H1 (cell line): ENCODE measurements around the gene CCDC18. TPM values are rescaled to one million over a fixed set of nuclear protein-coding genes. Genes with fewer than 3 reads are reported as not detected.

Source experiments
- CTCF ChIA-PET: fragments of 300-600 bp; sonication (Branson Sonifier 250); formaldehyde crosslinking; loops from one replicate; lab custom pipeline; 2021; ENCODE audit not compliant: partially characterized antibody; lab: Charles Lee
- POLR2A ChIA-PET: fragments of 300-600 bp; sonication (Branson Sonifier 250); formaldehyde crosslinking; loops from one replicate; lab custom pipeline; 2021; ENCODE audit warnings: inconsistent platforms; ENCODE audit not compliant: partially characterized antibody; lab: Charles Lee
- DNase-seq, 2 experiments: peaks; one replicate each; pipeline versions ENCODE4 v3.0.0 to v3.0.0-alpha.2; 2010 to 2022; ENCODE audit warnings: low spot score in 2 of 2, low read depth in 1 of 2, mixed read lengths in 1 of 2
- FAIRE-seq: peaks from 2 replicates; lab custom pipeline; 2011; peaks lifted over from hg19 to GRCh38; lab: Jason Lieb, UNC
- H2AFZ ChIP-seq: 2 replicates; pipeline ENCODE4 v1.8.1; 2012; ENCODE audit warnings: low read length, inconsistent platforms
- H2AK5ac ChIP-seq: 2 replicates; pipeline ENCODE4 v1.6.1; 2013; ENCODE audit warnings: low read depth, low read length
- H2BK120ac ChIP-seq: replicated peaks from 2 replicates; pipeline ENCODE3; 2013; ENCODE audit warnings: low read depth, low read length, inconsistent platforms
- H2BK12ac ChIP-seq: 2 replicates; pipeline ENCODE4 v1.6.1; 2013; ENCODE audit warnings: low read depth, low read length
- H2BK15ac ChIP-seq: 2 replicates; pipeline ENCODE4 v1.6.1; 2013; ENCODE audit warnings: low read length
- H2BK20ac ChIP-seq: 2 replicates; pipeline ENCODE4 v1.6.1; 2013; ENCODE audit warnings: low read length
- H2BK5ac ChIP-seq: 2 replicates; pipeline ENCODE4 v1.6.1; 2013; ENCODE audit warnings: low read depth, low read length
- H3K14ac ChIP-seq: 2 replicates; pipeline ENCODE4 v1.6.1; 2013; ENCODE audit warnings: inconsistent platforms; ENCODE audit not compliant: insufficient read length
- H3K18ac ChIP-seq: 2 replicates; pipeline ENCODE4 v1.6.1; 2013; ENCODE audit warnings: low read length; ENCODE audit errors: extremely low read depth
- H3K23ac ChIP-seq: 2 replicates; pipeline ENCODE4 v1.6.1; 2013; ENCODE audit warnings: inconsistent platforms; ENCODE audit not compliant: insufficient read length
- H3K23me2 ChIP-seq: 2 replicates; pipeline ENCODE4 v1.6.1; 2013; ENCODE audit warnings: low read depth, low read length
- H3K27ac ChIP-seq: 2 replicates; pipeline ENCODE4 v1.6.1; 2011; ENCODE audit warnings: low read depth, low read length, inconsistent platforms
- H3K27me3 ChIP-seq, 4 experiments: replicated peaks in 1 of 4; 1 replicate in 1 of 4; 2 replicates in 3 of 4; pipeline versions ENCODE4 v1.6.1 to v1.8.1; 2011 to 2013; ENCODE audit warnings: low read length in 3 of 4, mild to moderate bottlenecking in 3 of 4, inconsistent platforms in 2 of 4, mixed read lengths in 2 of 4, moderate library complexity in 1 of 4; ENCODE audit not compliant: control insufficient read depth in 3 of 4, insufficient read depth in 3 of 4; ENCODE audit errors: extremely low read depth in 1 of 4
- H3K36me3 ChIP-seq, 4 experiments: 2 replicates each; pipeline versions ENCODE4 v1.6.1 to v1.8.1; 2011 to 2013; ENCODE audit warnings: mild to moderate bottlenecking in 4 of 4, low read length in 3 of 4, moderate library complexity in 2 of 4, control low read depth in 1 of 4, inconsistent platforms in 1 of 4; ENCODE audit not compliant: insufficient read depth in 4 of 4, control insufficient read depth in 2 of 4
- H3K4ac ChIP-seq: replicated peaks from 2 replicates; pipeline ENCODE3; 2013; ENCODE audit warnings: low read length, low read depth, mixed read lengths, inconsistent platforms; ENCODE audit not compliant: insufficient read length
- H3K4me1 ChIP-seq, 4 experiments: replicated peaks in 1 of 4; 1 replicate in 1 of 4; 2 replicates in 3 of 4; pipeline versions ENCODE4 v1.6.1 to v1.8.1; 2011 to 2013; ENCODE audit warnings: low read length in 3 of 4, inconsistent platforms in 2 of 4, mixed read lengths in 1 of 4; ENCODE audit not compliant: insufficient read depth in 4 of 4, control insufficient read depth in 3 of 4
- H3K4me2 ChIP-seq, 2 experiments: 2 replicates each; pipeline versions ENCODE4 v1.6.1 to v1.8.1; 2011 to 2013; ENCODE audit warnings: low read depth in 2 of 2, low read length in 2 of 2, control low read depth in 1 of 2, inconsistent platforms in 1 of 2, mild to moderate bottlenecking in 1 of 2; ENCODE audit not compliant: insufficient read depth in 1 of 2
- H3K4me3 ChIP-seq, 4 experiments: fragments of 200-600, 300-600 bp in 1 of 4; sonication (generic), shearing (Covaris generic), sonication (Bioruptor Twin) in 1 of 4; 2 replicates each; pipeline versions ENCODE4 v1.5.1 to v1.8.1; 2011 to 2016; ENCODE audit warnings: low read length in 4 of 4, low read depth in 3 of 4, control low read depth in 2 of 4, inconsistent platforms in 2 of 4, mild to moderate bottlenecking in 2 of 4, mixed read lengths in 1 of 4, moderate library complexity in 1 of 4; ENCODE audit not compliant: insufficient read depth in 2 of 4; ENCODE audit errors: extremely low read depth in 1 of 4
- H3K56ac ChIP-seq: replicated peaks from 2 replicates; pipeline ENCODE3; 2013; ENCODE audit warnings: low read depth, mild to moderate bottlenecking, mixed read lengths, low read length, inconsistent platforms; ENCODE audit not compliant: insufficient read length
- H3K79me1 ChIP-seq: 2 replicates; pipeline ENCODE4 v1.6.1; 2013; ENCODE audit warnings: low read depth, low read length, control low read depth
- H3K79me2 ChIP-seq, 2 experiments: 2 replicates each; pipeline versions ENCODE4 v1.6.1 to v1.8.1; 2012 to 2013; ENCODE audit warnings: low read length in 2 of 2, mild to moderate bottlenecking in 2 of 2, inconsistent platforms in 1 of 2; ENCODE audit not compliant: insufficient read depth in 2 of 2, control insufficient read depth in 1 of 2
- H3K9ac ChIP-seq, 4 experiments: replicated peaks in 1 of 4; 1 replicate in 1 of 4; 2 replicates in 3 of 4; pipeline versions ENCODE4 v1.6.1 to v1.8.1; 2011 to 2013; ENCODE audit warnings: low read depth in 3 of 4, low read length in 3 of 4, control low read depth in 2 of 4, mild to moderate bottlenecking in 2 of 4, moderate library complexity in 2 of 4, inconsistent platforms in 1 of 4; ENCODE audit errors: extremely low read depth in 1 of 4
- H3K9me3 ChIP-seq, 2 experiments: 2 replicates each; pipeline versions ENCODE4 v1.6.1 to v1.8.1; 2012 to 2013; ENCODE audit warnings: mild to moderate bottlenecking in 2 of 2, moderate library complexity in 2 of 2, control low read depth in 1 of 2, inconsistent platforms in 1 of 2, low read depth in 1 of 2, low read length in 1 of 2, mixed read lengths in 1 of 2; ENCODE audit not compliant: insufficient read depth in 2 of 2
- H4K20me1 ChIP-seq, 2 experiments: replicated peaks in 1 of 2; 2 replicates each; pipeline versions ENCODE3 to v1.8.1; 2011 to 2013; ENCODE audit warnings: inconsistent platforms in 2 of 2, low read length in 2 of 2, mild to moderate bottlenecking in 1 of 2; ENCODE audit not compliant: insufficient read depth in 2 of 2, control insufficient read depth in 1 of 2
- H4K5ac ChIP-seq: 2 replicates; pipeline ENCODE4 v1.6.1; 2013; ENCODE audit warnings: low read length, low read depth, mixed read lengths, inconsistent platforms; ENCODE audit not compliant: insufficient read length
- H4K8ac ChIP-seq: 2 replicates; pipeline ENCODE4 v1.8.0; 2013; ENCODE audit warnings: mild to moderate bottlenecking, moderate library complexity, low read length, inconsistent platforms; ENCODE audit not compliant: insufficient read depth; ENCODE audit errors: extremely low read depth
- H4K91ac ChIP-seq: replicated peaks from 2 replicates; pipeline ENCODE3; 2013; ENCODE audit warnings: low read length, mixed read lengths, inconsistent platforms; ENCODE audit not compliant: insufficient read length
- HDAC6 ChIP-seq: IDR thresholded peaks from one replicate; pipeline ENCODE4 v1.7.1; 2012; ENCODE audit warnings: low read depth, mild to moderate bottlenecking, inconsistent platforms, low read length, moderate library complexity
- RFX5 ChIP-seq: IDR thresholded peaks from 2 replicates; pipeline ENCODE4 v1.6.1; 2011; ENCODE audit warnings: low read depth, low read length, improper control_type of control experiment, borderline replicate concordance
- WGBS, 2 experiments: shearing (Covaris generic) in 1 of 2; methylation state at CpG; one replicate each; pipeline versions ENCODE4 v1.1.6 to v1.1.7; 2013 to 2015; ENCODE audit warnings: low lambda C conversion rate in 2 of 2, mixed read lengths in 2 of 2, inconsistent platforms in 1 of 2, low coverage in 1 of 2, missing lambda C conversion rate in 1 of 2; ENCODE audit not compliant: insufficient replicate concordance in 2 of 2, insufficient coverage in 1 of 2, insufficient read length in 1 of 2; ENCODE audit errors: extremely low coverage in 1 of 2, missing lambda C conversion rate in 1 of 2; 5-methylcytosine and 5-hydroxymethylcytosine counted together
- polyA plus RNA-seq, 7 experiments: library from polyadenylated mRNA; depleted of rRNA in 3 of 7; stranded (reverse) in 5 of 7; unstranded in 2 of 7; fragments of >200 nt in 5 of 7; fragments of 200-250 nt in 2 of 7; gene quantifications; 1 replicate in 5 of 7; 2 replicates in 1 of 7; 4 replicates in 1 of 7; pipeline versions ENCODE4 v1.2.1 to v1.2.3, GENCODE V29; 2011 to 2013; ENCODE audit warnings: missing spikeins in 2 of 7, mixed read lengths in 2 of 7
- total RNA-seq: library from RNA; stranded (reverse); fragmentation: NEBNext Ultra II Directional; extraction: Animal tissue kit (Norgen Biotek cat#: 25700); gene quantifications from 2 replicates; pipeline ENCODE4 v1.2.1, GENCODE V29; 2021

The CCDC18 gene
- total and polyA plus RNA-seq, 2 of the 8 experiments (the other 6 are each of a cell fraction or from before 2014, with no cell fraction given), result 3.0 to 21.2 TPM

DNA sequence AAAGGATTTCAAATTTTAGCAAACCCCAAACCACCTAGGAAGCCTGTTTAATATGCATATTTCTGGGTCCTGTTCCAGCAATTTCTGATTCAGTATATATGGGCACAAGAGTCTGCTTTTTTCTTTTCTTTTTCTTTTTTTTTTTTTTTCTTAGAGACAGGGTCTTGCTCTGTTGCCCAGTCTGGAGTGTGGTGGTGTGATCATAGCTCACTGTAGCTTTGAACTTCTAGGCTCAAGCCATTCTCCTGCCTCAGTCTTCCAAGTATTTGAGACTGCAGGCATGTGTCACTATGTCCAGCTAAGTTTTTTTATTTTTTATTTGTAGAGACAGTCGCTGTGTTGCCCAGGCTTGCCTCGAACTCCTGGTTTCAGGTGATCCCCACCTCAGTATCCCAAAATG, 34.8 kb downstream of the CCDC18 start:
- Histone ChIP-seq H2AK5ac (no peak overlapping the region), H3K14ac (no peak overlapping the region), H3K9ac (no peak overlapping the region), H3K79me1 (no peaks in the 10 kb centered on the region), H3K9me3 (no peaks in the 10 kb centered on the region), H2BK20ac (no peak overlapping the region), H3K36me3 (peaks cover 0 to 69% (median 17%) of the 10 kb centered on the region in 4 experiments; a peak in 5 of 8 replicates), H2BK120ac (no peak overlapping the region), H2BK5ac (no peak overlapping the region), H3K56ac (no peak overlapping the region), H3K27me3 (no peaks in the 10 kb centered on the region), H2BK12ac (no peak overlapping the region), H3K4ac (no peak overlapping the region), H4K20me1 (no peaks in the 10 kb centered on the region), H4K5ac (no peak overlapping the region), H4K91ac (no peak overlapping the region), H3K18ac (no peak overlapping the region), H2AFZ (no peak overlapping the region), H3K23ac (no peak overlapping the region), H3K79me2 (no peaks in the 10 kb centered on the region), H2BK15ac (no peak overlapping the region), H3K27ac (no peak overlapping the region), H3K4me2 (no peak overlapping the region), H3K4me1 (no peaks in the 10 kb centered on the region), H4K8ac (no peak overlapping the region), H3K4me3 (no peak overlapping the region), H3K23me2 (no peaks in the 10 kb centered on the region)
- FAIRE-seq (no peak), DNase-seq (no peak)
- POLR2A ChIA-PET, result interaction anchor here (0.9 kb wide), 1 partner anchor 21 kb away, joined by 3 read pairs; no protein-coding TSS in a partner anchor
- CTCF ChIA-PET, result interaction anchor here (0.9 kb wide), 1 partner anchor 89 kb away, joined by 3 read pairs; no protein-coding TSS in a partner anchor
- no peak for TF ChIP-seq HDAC6
- no peak for TF ChIP-seq RFX5
- 96% methylated on average over 2 of the region's 2 CpGs; no CpG with 5 or more reads in 1 of the 2 experiments for WGBS, 2 experiments
